SU-DHL-6 (cell line): ENCODE measurements around the gene ST6GALNAC2.
A peak's percentile ranks its signal among the peaks of the same experiment; 100 is the strongest.

Experiments used
- H2AFZ ChIP-seq: fragments of 200-600 bp; sonication (generic); 2 replicates; pipeline ENCODE4 v1.6.1; 2014; ENCODE audit warnings: low read depth, mild to moderate bottlenecking, moderate library complexity, mixed read lengths, antibody characterized with exemption, low read length; ENCODE audit not compliant: severe bottlenecking
- H3F3A ChIP-seq: fragments of 200-600 bp; shearing (Covaris generic); 2 replicates; pipeline ENCODE4 v1.6.0; 2016; ENCODE audit warnings: antibody characterized with exemption, mild to moderate bottlenecking; ENCODE audit not compliant: insufficient read depth
- H3K27ac ChIP-seq: fragments of 200-600 bp; sonication (generic); 2 replicates; pipeline ENCODE4 v1.5.1; 2016; ENCODE audit warnings: low read depth, mild to moderate bottlenecking, low read length, moderate library complexity, mixed read lengths
- H3K27me3 ChIP-seq: fragments of 200-600 bp; sonication (generic), shearing (Covaris generic); 2 replicates; pipeline ENCODE4 v1.6.0; 2014; ENCODE audit warnings: mild to moderate bottlenecking, low read length
- H3K36me3 ChIP-seq: fragments of 200-600 bp; sonication (generic); 2 replicates; pipeline ENCODE4 v1.6.1; 2014; ENCODE audit warnings: mild to moderate bottlenecking, low read length, mixed read lengths
- H3K4me2 ChIP-seq: fragments of 300-600, 200-600 bp; shearing (Covaris generic), sonication (generic); 2 replicates; pipeline ENCODE4 v1.6.0; 2014; ENCODE audit warnings: low read length, low read depth, mild to moderate bottlenecking; ENCODE audit not compliant: poor library complexity, severe bottlenecking
- H3K4me3 ChIP-seq: fragments of 200-600 bp; sonication (generic); 2 replicates; pipeline ENCODE4 v1.5.1; 2014; ENCODE audit warnings: antibody characterized with exemption, low read length, mild to moderate bottlenecking, mixed read lengths; ENCODE audit not compliant: insufficient read depth, poor library complexity, severe bottlenecking
- H3K79me2 ChIP-seq: fragments of 200-600 bp; sonication (generic); 2 replicates; pipeline ENCODE4 v1.6.1; 2014; ENCODE audit warnings: mild to moderate bottlenecking, low read length, moderate library complexity; ENCODE audit not compliant: insufficient read depth
- H3K9ac ChIP-seq: fragments of 200-600 bp; sonication (generic); 2 replicates; pipeline ENCODE4 v1.7.0; 2014; ENCODE audit warnings: mild to moderate bottlenecking, low read length
- H3K9me2 ChIP-seq: fragments of 200-600 bp; sonication (generic); replicated peaks from 2 replicates; pipeline ENCODE4 v1.6.1; 2014; ENCODE audit warnings: low read length; ENCODE audit not compliant: insufficient read depth
- H3K9me3 ChIP-seq: fragments of 200-600 bp; sonication (generic); 2 replicates; pipeline ENCODE4 v1.6.1; 2014; ENCODE audit warnings: low read length, mixed read lengths; ENCODE audit not compliant: insufficient read depth
- H4K20me1 ChIP-seq: fragments of 200-600 bp; sonication (generic); 2 replicates; pipeline ENCODE4 v1.6.1; 2014; ENCODE audit warnings: low read depth, mild to moderate bottlenecking, antibody characterized with exemption, low read length, moderate library complexity, mixed read lengths
- CTCF ChIP-seq: fragments of 200-600 bp; sonication (generic); IDR thresholded peaks from one replicate; pipeline ENCODE4 v1.5.1; 2017; ENCODE audit warnings: antibody characterized with exemption, mild to moderate bottlenecking, low read length, moderate library complexity; ENCODE audit not compliant: insufficient read depth, poor library complexity, severe bottlenecking
- EZH2phosphoT487 ChIP-seq: fragments of 200-600 bp; sonication (generic), shearing (Covaris generic); conservative IDR thresholded peaks from 2 replicates; pipeline ENCODE4 v1.6.1; 2018; ENCODE audit warnings: mild to moderate bottlenecking, antibody characterized with exemption, low read length, moderate library complexity, mixed read lengths

Gene ST6GALNAC2

DNA sequence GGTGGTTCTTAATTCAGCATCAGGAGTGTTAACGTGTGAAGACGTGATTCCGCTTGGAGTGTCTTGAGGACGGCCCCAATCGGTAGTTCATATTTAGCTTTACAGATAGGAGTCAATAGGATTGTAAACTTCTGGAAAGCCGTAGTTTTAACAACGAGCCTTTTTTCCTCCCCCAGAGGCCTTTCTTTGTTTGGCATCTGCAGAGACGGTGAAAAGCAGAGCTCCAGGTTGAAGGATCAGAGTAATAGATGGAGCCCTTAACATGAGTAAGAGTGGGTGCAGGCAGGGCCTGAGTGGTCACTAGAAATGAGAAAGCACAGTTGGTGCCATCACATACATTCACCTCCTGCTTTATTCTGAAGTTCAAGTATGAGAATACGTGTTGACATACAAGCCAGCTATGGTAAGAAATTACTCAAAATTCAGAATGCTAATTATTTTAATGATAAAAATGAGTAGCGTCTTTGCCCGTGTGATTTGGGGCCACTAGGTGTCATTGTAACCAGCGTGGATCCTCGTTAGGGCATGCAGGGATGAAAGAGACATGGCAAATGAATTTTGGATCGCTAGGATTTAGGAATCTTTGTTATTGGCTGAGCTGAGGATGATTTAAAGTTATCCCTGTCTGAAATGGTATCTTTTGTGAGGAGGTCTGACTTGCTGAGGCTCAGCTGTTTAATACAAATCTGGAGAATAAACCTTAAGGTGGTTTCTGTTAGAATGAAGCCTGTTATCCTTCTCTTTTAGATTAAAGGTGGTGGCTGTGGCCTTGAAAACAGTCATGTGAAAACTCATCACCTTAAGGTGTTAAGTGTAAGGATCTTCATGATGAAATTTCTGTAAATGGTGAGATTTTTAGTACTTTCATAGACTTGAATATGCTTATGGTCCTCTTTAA lies 27.2 kb downstream of the ST6GALNAC2 start:
- TF ChIP-seq CTCF (peak; percentile 75), EZH2phosphoT487 (no peak)
- H4K20me1 ChIP-seq = peaks cover 17% of the 10 kb centered on the region
- H3K27me3 ChIP-seq = no peaks in the 10 kb centered on the region
- no peak overlapping the region for H2AFZ ChIP-seq
- H3K4me2 ChIP-seq = peak overlapping the region; percentile 71
- H3K4me3 ChIP-seq = peak overlapping the region; percentile 76
- peaks cover 36% of the 10 kb centered on the region for H3F3A ChIP-seq
- H3K9me2 ChIP-seq = no peaks in the 10 kb centered on the region
- H3K9ac ChIP-seq = peak overlapping the region; percentile 96
- H3K36me3 ChIP-seq = peaks cover 27% of the 10 kb centered on the region
- no peaks in the 10 kb centered on the region for H3K9me3 ChIP-seq
- peak overlapping the region; percentile 80 for H3K27ac ChIP-seq
- peaks cover 50% of the 10 kb centered on the region for H3K79me2 ChIP-seq

DNA sequence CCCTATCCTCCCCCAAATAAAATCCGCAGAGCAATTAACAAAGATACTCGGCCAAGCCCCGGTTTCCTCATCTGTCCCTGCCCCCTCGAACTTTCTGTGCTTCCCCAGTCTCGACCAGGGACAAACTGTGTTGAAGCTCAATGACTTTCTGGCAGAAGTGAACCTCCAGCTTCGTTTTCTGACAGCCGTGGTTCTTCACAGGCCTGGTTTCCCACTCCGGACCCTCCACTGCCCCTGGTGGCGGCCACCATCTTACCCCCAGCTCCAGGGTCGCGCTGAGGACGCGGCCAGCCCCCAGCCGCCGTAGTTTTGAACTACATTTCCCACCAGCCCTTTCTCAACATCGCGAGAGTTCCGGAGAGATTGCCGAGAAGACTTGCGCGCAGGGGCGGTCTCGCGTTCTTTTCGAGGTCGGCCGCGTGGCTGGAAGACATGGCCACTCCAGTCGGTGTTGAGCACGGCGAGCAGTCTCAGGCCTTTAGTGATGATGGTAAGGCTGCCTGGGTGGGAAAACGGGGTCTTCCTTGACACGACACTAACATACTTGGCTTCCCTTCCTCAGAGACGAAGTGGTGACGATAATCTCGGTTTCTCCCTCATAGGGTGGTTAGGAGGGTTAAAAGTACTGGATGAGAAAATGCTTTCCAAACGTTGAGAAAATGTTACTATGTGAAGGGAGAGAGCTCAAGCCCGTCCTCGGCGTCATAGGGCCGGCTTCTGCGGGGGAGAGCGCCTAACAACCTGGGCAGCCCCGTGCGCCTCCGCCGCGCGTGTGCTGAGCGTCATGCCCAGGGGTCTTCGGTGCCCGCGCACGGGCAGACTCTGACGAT lies 28.1 kb downstream of the ST6GALNAC2 start:
- Histone ChIP-seq H3K4me3 (peak overlapping the region; percentile 76), H3K9me2 (no peaks in the 10 kb centered on the region), H3K27ac (peak overlapping the region; percentile 80), H3K27me3 (no peaks in the 10 kb centered on the region), H3K79me2 (peaks cover 47% of the 10 kb centered on the region), H3K9ac (peak overlapping the region; percentile 96), H4K20me1 (peaks cover 17% of the 10 kb centered on the region), H3K4me2 (peak overlapping the region; percentile 71), H3F3A (peaks cover 33% of the 10 kb centered on the region), H3K36me3 (peaks cover 23% of the 10 kb centered on the region), H3K9me3 (no peaks in the 10 kb centered on the region), H2AFZ (peak overlapping the region; percentile 77)
- TF ChIP-seq CTCF (peak; percentile 22), EZH2phosphoT487 (no peak)

DNA sequence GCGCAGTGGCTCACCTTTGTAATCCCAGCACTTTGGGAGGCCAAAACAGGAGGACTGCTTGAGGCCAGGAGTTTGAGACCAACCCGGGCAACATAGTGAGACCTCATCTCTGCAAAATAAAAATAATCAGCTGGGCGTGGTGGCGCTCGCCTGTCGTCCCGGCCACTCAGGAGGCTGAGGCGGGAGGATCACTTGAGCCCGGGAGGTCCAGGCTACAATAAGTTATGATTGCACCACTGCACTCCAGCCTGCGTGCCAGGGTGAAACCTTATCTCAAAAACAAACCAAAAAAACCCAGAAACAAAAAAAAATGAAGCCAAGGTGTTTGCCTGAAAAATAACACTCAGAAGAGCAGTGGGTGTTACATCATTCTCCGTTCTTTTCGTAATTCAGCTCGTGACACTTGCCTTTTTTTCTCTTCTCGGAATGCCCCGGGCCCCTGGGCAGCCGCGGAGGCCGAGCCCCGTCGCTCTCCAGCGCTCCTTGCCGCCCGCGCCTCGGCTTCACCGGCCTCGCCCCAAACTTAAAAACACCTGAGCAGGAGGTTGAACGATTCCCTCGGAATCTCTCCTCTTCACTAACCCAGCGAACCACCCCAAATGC lies 28.8 kb downstream of the ST6GALNAC2 start:
- H3K27me3 ChIP-seq = no peaks in the 10 kb centered on the region
- peaks cover 15% of the 10 kb centered on the region for H4K20me1 ChIP-seq
- H3K9me2 ChIP-seq = no peaks in the 10 kb centered on the region
- H3K4me3 ChIP-seq = peak overlapping the region; percentile 76
- H3K4me2 ChIP-seq = peak overlapping the region; percentile 71
- peaks cover 29% of the 10 kb centered on the region for H3F3A ChIP-seq
- H2AFZ ChIP-seq = peak overlapping the region; percentile 77
- peaks cover 20% of the 10 kb centered on the region for H3K36me3 ChIP-seq
- H3K9ac ChIP-seq = peak overlapping the region; percentile 96
- H3K9me3 ChIP-seq = no peaks in the 10 kb centered on the region
- TF ChIP-seq EZH2phosphoT487 (no peak), CTCF (no peak)
- H3K79me2 ChIP-seq = peaks cover 43% of the 10 kb centered on the region
- peak overlapping the region; percentile 80 for H3K27ac ChIP-seq
